K562 (cell line): ENCODE data around the gene BTAF1. TPM values are rescaled to one million over a fixed set of nuclear protein-coding genes. Genes with fewer than 3 reads are reported as not detected.

Experiments
- CEBPG ChIP-seq, 3 experiments: fragments of 200-800 bp in 1 of 3; sonication (Bioruptor generic) in 1 of 3; sonication (generic) in 1 of 3; formaldehyde crosslinking in 1 of 3; IDR thresholded peaks in 2 of 3; conservative IDR thresholded peaks in 1 of 3; 2 replicates each; pipeline versions ENCODE4 v1.6.1 to v1.8.0; 2016 to 2022; ENCODE audit warnings: missing compliant biosample characterization in 2 of 3, missing genetic modification characterization in 2 of 3, mild to moderate bottlenecking in 1 of 3, missing genetic modification reagents in 1 of 3
- COPS2 ChIP-seq: fragments of 450-650 bp; conservative IDR thresholded peaks from 2 replicates; pipeline ENCODE4 v1.6.1; 2016; ENCODE audit warnings: mild to moderate bottlenecking, moderate library complexity
- CREM ChIP-seq: IDR thresholded peaks from 2 replicates; pipeline ENCODE4 v1.6.1; 2014; ENCODE audit warnings: antibody characterized with exemption, low read depth
- DMBX1 ChIP-seq: fragments of 250-450 bp; sonication (Bioruptor Pico); IDR thresholded peaks from 2 replicates; pipeline ENCODE4 v1.8.0; 2022; ENCODE audit warnings: inconsistent platforms, mild to moderate bottlenecking, moderate library complexity, borderline replicate concordance
- GABPB1 ChIP-seq: sonication (generic); formaldehyde crosslinking; IDR thresholded peaks from 2 replicates; pipeline ENCODE4 v1.8.0; 2022; ENCODE audit warnings: mild to moderate bottlenecking, missing genetic modification reagents
- HDAC8 ChIP-seq: fragments of 450-650 bp; IDR thresholded peaks from 2 replicates; pipeline ENCODE4 v1.6.1; 2016; ENCODE audit warnings: mild to moderate bottlenecking, missing genetic modification characterization, moderate library complexity, missing compliant biosample characterization
- MCM7 ChIP-seq, 2 experiments: fragments of 450-650 bp; IDR thresholded peaks; 2 replicates each; pipeline ENCODE4 v1.6.1; 2016 to 2018
- MNT ChIP-seq, 2 experiments: fragments of 450-650 bp; conservative IDR thresholded peaks; 2 replicates each; pipeline ENCODE4 v1.6.1; 2017; ENCODE audit warnings: mild to moderate bottlenecking in 2 of 2, moderate library complexity in 2 of 2
- NFE2L1 ChIP-seq: fragments of 450-650 bp; IDR thresholded peaks from 2 replicates; pipeline ENCODE4 v1.6.1; 2016; ENCODE audit warnings: missing genetic modification characterization, low read depth, mild to moderate bottlenecking, missing compliant biosample characterization, moderate library complexity, borderline replicate concordance
- PRPF4 ChIP-seq: fragments of 200-400 bp; formaldehyde crosslinking; IDR thresholded peaks from one replicate; pipeline ENCODE4 v1.6.1; 2017; ENCODE audit warnings: low read length, low read depth, mild to moderate bottlenecking; ENCODE audit not compliant: insufficient read depth, poor library complexity, severe bottlenecking
- RFX5 ChIP-seq: IDR thresholded peaks from 2 replicates; pipeline ENCODE4 v1.6.1; 2011; ENCODE audit warnings: low read depth, mild to moderate bottlenecking, improper control_type of control experiment, low read length
- ZBTB2 ChIP-seq: fragments of 450-650 bp; IDR thresholded peaks from 2 replicates; pipeline ENCODE4 v1.6.1; 2016; ENCODE audit warnings: antibody characterized with exemption
- ZNF655 ChIP-seq: fragments of 250-450 bp; sonication (Bioruptor Pico); IDR thresholded peaks from 2 replicates; pipeline ENCODE4 v1.5.0; 2021
- ZNF699 ChIP-seq: fragments of 250-450 bp; sonication (Bioruptor Pico); IDR thresholded peaks from 2 replicates; pipeline ENCODE4 v1.8.0; 2021; ENCODE audit warnings: mild to moderate bottlenecking, moderate library complexity; ENCODE audit not compliant: insufficient replicate concordance
- ZSCAN32 ChIP-seq: fragments of 450-650 bp; formaldehyde crosslinking; IDR thresholded peaks from 2 replicates; pipeline ENCODE4 v1.4.0; 2020; ENCODE audit warnings: mild to moderate bottlenecking, moderate library complexity
- polyA plus RNA-seq, 8 experiments: library from polyadenylated mRNA; depleted of rRNA in 4 of 8; stranded (reverse) in 5 of 8; unstranded in 3 of 8; fragments of >200 nt; fragmentation: Nextera tagmentation in 2 of 8; fragmentation: Illumina TruSeq in 1 of 8; extraction: Ambion mirVana in 2 of 8; extraction: Trizol in 1 of 8; gene quantifications; 2 replicates each; pipeline versions ENCODE4 v1.2.1 to v1.2.3, GENCODE V29; 2011 to 2014; ENCODE audit warnings: inconsistent platforms in 1 of 8, missing spikeins in 1 of 8
- total RNA-seq, 7 experiments: library from RNA; depleted of rRNA in 6 of 7; stranded (reverse); fragments of >200 nt in 6 of 7; fragmentation: Illumina TruSeq in 2 of 7; extraction: Trizol in 2 of 7; gene quantifications; 2 replicates each; pipeline versions ENCODE4 v1.2.1 to v1.2.3, GENCODE V29; 2011 to 2021; ENCODE audit warnings: low replicate concordance in 1 of 7
- TF ChIP-seq, protein P1 (sequence below): IDR thresholded peaks from 3 replicates; pipeline ENCODE4 v1.6.1; 2011; ENCODE audit warnings: borderline replicate concordance, mild to moderate bottlenecking; ENCODE audit not compliant: insufficient read length, insufficient read depth
- TF ChIP-seq, protein P2 (sequence below), 2 experiments: fragments of 450-650 bp; IDR thresholded peaks; 2 replicates each; pipeline ENCODE4 v1.6.1; 2016
- TF ChIP-seq, protein P3 (sequence below): fragments of 450-650 bp; formaldehyde crosslinking; IDR thresholded peaks from 2 replicates; pipeline ENCODE4 v1.4.0; 2022; ENCODE audit warnings: missing genetic modification characterization

BTAF1 gene
- total and polyA plus RNA-seq, 9 of the 15 experiments (the other 6 are each of a cell fraction or from before 2014, with no cell fraction given): 6.6 to 70.7 (median 30.5) TPM

DNA sequence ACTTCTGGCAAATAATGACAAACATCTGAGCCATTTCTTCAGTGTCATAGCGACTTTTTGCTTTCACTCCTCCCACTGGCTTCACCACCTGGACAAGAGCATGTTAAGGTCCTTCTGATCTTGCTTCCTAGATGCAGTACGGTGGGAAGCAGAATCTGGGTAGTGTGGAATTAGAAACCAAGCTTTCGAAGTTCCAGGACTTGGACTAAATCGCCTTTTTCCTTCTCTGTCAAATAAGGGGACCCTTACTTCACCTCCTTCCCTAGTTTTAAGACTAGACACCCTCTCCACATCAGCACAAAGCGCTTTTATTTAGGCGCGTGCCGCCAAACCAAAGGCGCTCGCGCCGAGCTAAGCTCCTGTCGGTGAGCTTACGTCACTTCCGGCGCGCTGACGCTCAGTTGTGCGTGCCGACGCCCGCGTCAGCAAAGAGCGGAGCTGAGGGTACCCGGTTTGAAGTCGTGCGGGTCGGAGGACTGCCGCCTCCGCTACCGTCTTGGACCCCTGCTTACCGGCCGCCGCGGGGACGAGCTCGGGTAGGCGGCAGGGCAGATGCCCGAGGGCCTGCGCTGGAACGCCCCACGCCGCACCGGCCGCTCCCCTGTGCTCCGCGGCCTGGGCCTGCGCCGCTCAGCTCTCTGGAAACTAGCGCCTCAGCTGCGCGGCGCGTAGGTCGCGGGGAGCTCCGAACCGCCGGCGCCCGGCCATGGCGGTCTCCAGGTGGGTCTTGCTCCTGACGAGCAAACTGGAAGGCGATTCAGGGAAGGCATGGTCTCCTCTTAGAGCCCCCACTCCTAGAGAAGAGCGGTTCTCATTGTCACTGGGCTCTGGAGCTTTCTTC lies at the start of gene BTAF1 (continued):
- peak; percentile 90 for TF ChIP-seq ZBTB2
- no peak for TF ChIP-seq HDAC8 (tag)
- no peak for TF ChIP-seq PRPF4
- TF ChIP-seq NFE2L1: no peak
- no peak for TF ChIP-seq ZNF655 (CRISPR knock-in tag)
- no peak for TF ChIP-seq RFX5
- peak; percentile 67 to 85 for TF ChIP-seq MNT (conservative IDR thresholded peaks at IDR 0.05)
- TF ChIP-seq DMBX1 (CRISPR knock-in tag): peak; percentile 34; the same call in 1 of the 2 replicates
- TF ChIP-seq GABPB1 (CRISPR knock-in tag): peak; percentile 97
- TF ChIP-seq ZNF699 (CRISPR knock-in tag): no peak
- TF ChIP-seq MCM7 (IDR thresholded peaks at IDR 0.05): no peak
- TF ChIP-seq CREM: peak; percentile 98
- TF ChIP-seq, protein P1, sequence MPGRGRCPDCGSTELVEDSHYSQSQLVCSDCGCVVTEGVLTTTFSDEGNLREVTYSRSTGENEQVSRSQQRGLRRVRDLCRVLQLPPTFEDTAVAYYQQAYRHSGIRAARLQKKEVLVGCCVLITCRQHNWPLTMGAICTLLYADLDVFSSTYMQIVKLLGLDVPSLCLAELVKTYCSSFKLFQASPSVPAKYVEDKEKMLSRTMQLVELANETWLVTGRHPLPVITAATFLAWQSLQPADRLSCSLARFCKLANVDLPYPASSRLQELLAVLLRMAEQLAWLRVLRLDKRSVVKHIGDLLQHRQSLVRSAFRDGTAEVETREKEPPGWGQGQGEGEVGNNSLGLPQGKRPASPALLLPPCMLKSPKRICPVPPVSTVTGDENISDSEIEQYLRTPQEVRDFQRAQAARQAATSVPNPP: no peak
- TF ChIP-seq, protein P2, sequence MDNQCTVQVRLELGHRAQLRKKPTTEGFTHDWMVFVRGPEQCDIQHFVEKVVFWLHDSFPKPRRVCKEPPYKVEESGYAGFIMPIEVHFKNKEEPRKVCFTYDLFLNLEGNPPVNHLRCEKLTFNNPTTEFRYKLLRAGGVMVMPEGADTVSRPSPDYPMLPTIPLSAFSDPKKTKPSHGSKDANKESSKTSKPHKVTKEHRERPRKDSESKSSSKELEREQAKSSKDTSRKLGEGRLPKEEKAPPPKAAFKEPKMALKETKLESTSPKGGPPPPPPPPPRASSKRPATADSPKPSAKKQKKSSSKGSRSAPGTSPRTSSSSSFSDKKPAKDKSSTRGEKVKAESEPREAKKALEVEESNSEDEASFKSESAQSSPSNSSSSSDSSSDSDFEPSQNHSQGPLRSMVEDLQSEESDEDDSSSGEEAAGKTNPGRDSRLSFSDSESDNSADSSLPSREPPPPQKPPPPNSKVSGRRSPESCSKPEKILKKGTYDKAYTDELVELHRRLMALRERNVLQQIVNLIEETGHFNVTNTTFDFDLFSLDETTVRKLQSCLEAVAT (IDR thresholded peaks at IDR 0.05): no peak
- no peak for TF ChIP-seq COPS2
- TF ChIP-seq ZSCAN32 (CRISPR knock-in tag): no peak
- TF ChIP-seq, protein P3, sequence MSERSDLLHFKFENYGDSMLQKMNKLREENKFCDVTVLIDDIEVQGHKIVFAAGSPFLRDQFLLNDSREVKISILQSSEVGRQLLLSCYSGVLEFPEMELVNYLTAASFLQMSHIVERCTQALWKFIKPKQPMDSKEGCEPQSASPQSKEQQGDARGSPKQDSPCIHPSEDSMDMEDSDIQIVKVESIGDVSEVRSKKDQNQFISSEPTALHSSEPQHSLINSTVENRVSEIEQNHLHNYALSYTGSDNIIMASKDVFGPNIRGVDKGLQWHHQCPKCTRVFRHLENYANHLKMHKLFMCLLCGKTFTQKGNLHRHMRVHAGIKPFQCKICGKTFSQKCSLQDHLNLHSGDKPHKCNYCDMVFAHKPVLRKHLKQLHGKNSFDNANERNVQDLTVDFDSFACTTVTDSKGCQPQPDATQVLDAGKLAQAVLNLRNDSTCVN (CRISPR knock-in tag): no peak
- TF ChIP-seq CEBPG (CRISPR knock-in tag; IDR thresholded peaks at IDR 0.05): peak; percentile 64
- TF ChIP-seq CEBPG (tag; conservative IDR thresholded peaks at IDR 0.05 in 1 of 2, IDR thresholded peaks at IDR 0.05 in 1 of 2): no peak
